Epidermal melanocyte (primary cell): ENCODE data around the gene CUZD1.

ENCODE experiments used
- DNase-seq: peaks from one replicate; pipeline ENCODE4 v3.0.0; 2011; ENCODE audit warnings: low spot score; ENCODE audit not compliant: insufficient read length

Gene CUZD1

GRCh38 chr10:122821808-122822207 lies 23.8 kb downstream of the CUZD1 start:
- no peak for DNase-seq

- no peak for DNase-seq
These were observed 30.2 kb downstream of the CUZD1 start for GRCh38 chr10:122815458-122815857.

- DNase-seq: no peak
These were observed 31.2 kb downstream of the CUZD1 start for GRCh38 chr10:122814493-122814892.

- DNase-seq: no peak
These were observed 32.9 kb downstream of the CUZD1 start for GRCh38 chr10:122812751-122813150.

GRCh38 chr10:122802282-122802681 lies 43.4 kb downstream of the CUZD1 start:
- no peak for DNase-seq

- no peak for DNase-seq
These were observed 46.9 kb downstream of the CUZD1 start for GRCh38 chr10:122798704-122799231.

- DNase-seq: no peak
These were observed 48.9 kb downstream of the CUZD1 start for GRCh38 chr10:122796796-122797195.

- DNase-seq: no peak
These were observed 49.7 kb downstream of the CUZD1 start for GRCh38 chr10:122795924-122796323.

- no peak for DNase-seq
These were observed 59.4 kb downstream of the CUZD1 start for GRCh38 chr10:122786269-122786668.

- DNase-seq: no peak
These were observed 62.7 kb downstream of the CUZD1 start for GRCh38 chr10:122782911-122783310.
